GM12874 (cell line): ENCODE results near the gene NDFIP1.
A peak's percentile ranks its signal among the peaks of the same experiment; 100 is the strongest.

Source experiments
- CTCF ChIP-seq: IDR thresholded peaks from 2 replicates; pipeline ENCODE4 v1.5.1; 2011; ENCODE audit warnings: low read depth, mild to moderate bottlenecking, control low read depth, low read length, moderate library complexity; ENCODE audit not compliant: insufficient read depth

NDFIP1 gene

GRCh38 chr5:142132916-142133315 is 24.3 kb downstream of the NDFIP1 start:
- TF ChIP-seq CTCF: no peak

- TF ChIP-seq CTCF: no peak
These were observed 25.0 kb downstream of the NDFIP1 start for GRCh38 chr5:142133330-142134206.

- no peak for TF ChIP-seq CTCF
These were observed 25.9 kb downstream of the NDFIP1 start for GRCh38 chr5:142134331-142135010.

- no peak for TF ChIP-seq CTCF
These were observed 32.9 kb downstream of the NDFIP1 start for GRCh38 chr5:142141463-142141862.

- no peak for TF ChIP-seq CTCF
These were observed 35.3 kb downstream of the NDFIP1 start for GRCh38 chr5:142143878-142144277.

- peak; percentile 64 for TF ChIP-seq CTCF
These were observed 36.7 kb downstream of the NDFIP1 start for GRCh38 chr5:142145106-142145900.

- TF ChIP-seq CTCF: no peak
These were observed 40.8 kb downstream of the NDFIP1 start for GRCh38 chr5:142149363-142149762.
